Measurements from ENCODE around the gene MLH3.

Gene MLH3

DNA sequence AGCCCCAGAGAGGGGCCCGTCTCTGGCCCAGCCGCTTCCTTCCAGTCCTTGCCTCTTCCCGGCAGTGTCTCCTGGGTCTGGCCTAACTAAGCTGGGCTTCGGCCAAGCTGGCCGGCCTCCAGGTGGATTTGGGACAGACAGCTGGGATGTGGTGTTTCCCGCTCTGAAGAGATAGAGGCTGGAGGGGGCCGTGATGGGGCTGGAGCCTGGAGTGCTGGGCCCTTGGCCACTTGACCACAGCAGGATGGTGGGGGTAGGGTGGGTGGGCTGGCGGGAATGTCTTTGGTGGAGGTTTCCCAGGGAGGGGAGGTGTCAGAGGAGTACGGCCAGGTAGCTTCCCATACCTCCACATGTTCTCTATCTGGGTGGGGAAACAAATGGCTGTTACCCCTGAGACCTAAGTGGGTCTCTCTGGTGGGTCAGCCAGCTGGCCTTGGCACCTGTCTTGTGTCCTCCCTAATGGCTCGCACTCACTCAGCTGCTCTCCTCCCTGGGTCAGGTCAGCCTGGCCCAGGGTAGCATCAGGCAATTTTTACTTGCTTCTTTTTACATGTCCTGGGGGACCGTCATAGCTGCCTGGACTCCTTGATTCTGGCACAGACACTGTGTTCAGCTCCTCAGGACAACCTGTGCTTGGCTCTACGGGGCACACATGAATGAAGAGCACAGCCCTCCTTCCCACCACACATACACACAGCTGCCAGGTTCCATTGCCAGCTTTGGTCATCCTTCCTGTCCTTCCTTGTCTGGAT, 76.0 kb downstream of the MLH3 start:
- no peak overlapping the region for H4K8ac ChIP-seq (ENCODE audit: low read depth, low read length)
- H3K23ac ChIP-seq (ENCODE audit: low read depth, low read length, poor library complexity), result no peak overlapping the region
- H2BK15ac ChIP-seq (ENCODE audit: low read length), result peak overlapping the region; percentile 79
- H4K91ac ChIP-seq (ENCODE audit: low read depth, low read length, poor library complexity), result no peak overlapping the region
- H2AK5ac ChIP-seq (ENCODE audit: low read depth, low read length), result no peak overlapping the region
- H3K36me3 ChIP-seq (replicated peaks in 1 of 2; ENCODE audit: control insufficient read depth in 2 of 2, insufficient read depth in 2 of 2, low read length in 2 of 2), result no peaks in the 10 kb centered on the region
- no peak overlapping the region for H3K4me2 ChIP-seq (ENCODE audit: insufficient read depth, low read length, poor library complexity, severe bottlenecking)
- WGBS, 2 donors (ENCODE audit: extremely low coverage in 2 of 2, insufficient read length in 2 of 2, insufficient replicate concordance in 1 of 2), result no CpG with 5 or more reads among the region's 12 CpGs
- DNase-seq (ENCODE audit: low spot score), result no peak
- H2BK120ac ChIP-seq (ENCODE audit: low read depth, low read length), result peak overlapping the region; percentile 11
- peaks cover 35 to 72% of the 10 kb centered on the region in 2 donors for H3K4me1 ChIP-seq (ENCODE audit: control insufficient read depth in 2 of 2, insufficient read depth in 1 of 2, low read depth in 1 of 2, low read length in 2 of 2)
- H2BK12ac ChIP-seq (ENCODE audit: low read length), result no peak overlapping the region
- H3K4ac ChIP-seq (ENCODE audit: low read length), result no peak overlapping the region
- no peaks in the 10 kb centered on the region for H3K79me1 ChIP-seq (ENCODE audit: low read depth, low read length)
- H3K18ac ChIP-seq (ENCODE audit: low read length), result peak overlapping the region; percentile 20
- H3K9me3 ChIP-seq (replicated peaks in 1 of 2; ENCODE audit: control insufficient read depth in 2 of 2, insufficient read depth in 1 of 2, low read depth in 1 of 2, low read length in 2 of 2), result peaks cover 0 to 2% of the 10 kb centered on the region in 2 donors
- H2AFZ ChIP-seq (ENCODE audit: low read length), result peak overlapping the region; percentile 72
- H3K14ac ChIP-seq (ENCODE audit: low read length), result no peak overlapping the region
- no peak overlapping the region for H2BK5ac ChIP-seq (ENCODE audit: low read length)
- no peak overlapping the region for H3K4me3 ChIP-seq (ENCODE audit: low read length in 2 of 2)
- H3K27me3 ChIP-seq (ENCODE audit: control insufficient read depth in 3 of 3, insufficient read depth in 3 of 3, low read depth in 1 of 3, low read length in 3 of 3), result no peaks in the 10 kb centered on the region
- no peak overlapping the region for H3K9ac ChIP-seq (ENCODE audit: low read depth, low read length, poor library complexity)
- no peak overlapping the region for H3K27ac ChIP-seq (replicated peaks; ENCODE audit: low read length)

DNA sequence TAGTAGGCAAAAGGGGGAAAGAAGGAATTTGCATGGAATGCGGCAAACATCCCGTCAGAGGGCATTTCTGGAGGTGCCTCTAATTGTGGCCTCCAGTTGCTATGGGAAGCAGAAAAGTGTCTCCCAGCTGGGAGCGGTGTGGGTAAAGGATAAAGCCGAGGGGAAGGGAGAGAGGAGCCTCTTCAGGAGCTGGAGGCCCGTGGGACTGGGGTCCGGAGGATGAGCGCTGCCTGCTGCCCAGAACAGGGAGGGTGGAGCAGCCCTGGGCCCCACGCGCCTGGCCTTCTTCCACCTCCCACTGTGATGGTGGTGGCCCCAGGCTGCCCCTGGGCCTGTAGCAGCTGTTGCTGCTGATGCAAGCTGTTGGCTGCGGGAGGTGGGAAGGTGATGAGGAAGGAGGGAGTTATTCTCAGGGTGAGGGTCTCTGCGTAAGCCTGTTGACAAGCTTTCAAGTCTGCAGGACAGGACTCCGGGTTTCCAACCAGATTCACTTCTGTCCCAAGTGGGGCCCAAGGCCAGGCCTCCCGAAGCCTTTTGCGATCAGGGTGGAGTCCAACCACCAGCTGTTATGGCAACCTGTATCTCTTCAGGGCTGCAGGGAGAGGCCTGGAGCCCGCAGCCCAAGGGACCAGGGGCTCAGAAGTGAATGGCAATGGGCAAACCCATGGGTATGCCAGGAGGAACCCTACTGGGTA, 76.8 kb downstream of the MLH3 start:
- H3K27ac ChIP-seq (replicated peaks; ENCODE audit: low read length), result no peak overlapping the region
- no peak overlapping the region for H3K4me2 ChIP-seq (ENCODE audit: insufficient read depth, low read length, poor library complexity, severe bottlenecking)
- H2BK15ac ChIP-seq (ENCODE audit: low read length), result no peak overlapping the region
- H4K8ac ChIP-seq (ENCODE audit: low read depth, low read length), result no peak overlapping the region
- no peak overlapping the region for H2BK120ac ChIP-seq (ENCODE audit: low read depth, low read length)
- H3K14ac ChIP-seq (ENCODE audit: low read length), result no peak overlapping the region
- peaks cover 0 to 2% of the 10 kb centered on the region in 2 donors for H3K9me3 ChIP-seq (replicated peaks in 1 of 2; ENCODE audit: control insufficient read depth in 2 of 2, insufficient read depth in 1 of 2, low read depth in 1 of 2, low read length in 2 of 2)
- peaks cover 28 to 66% of the 10 kb centered on the region in 2 donors for H3K4me1 ChIP-seq (ENCODE audit: control insufficient read depth in 2 of 2, insufficient read depth in 1 of 2, low read depth in 1 of 2, low read length in 2 of 2)
- no peak overlapping the region for H4K91ac ChIP-seq (ENCODE audit: low read depth, low read length, poor library complexity)
- H3K79me1 ChIP-seq (ENCODE audit: low read depth, low read length), result no peaks in the 10 kb centered on the region
- no peaks in the 10 kb centered on the region for H3K36me3 ChIP-seq (replicated peaks in 1 of 2; ENCODE audit: control insufficient read depth in 2 of 2, insufficient read depth in 2 of 2, low read length in 2 of 2)
- no peak overlapping the region for H3K9ac ChIP-seq (ENCODE audit: low read depth, low read length, poor library complexity)
- no peaks in the 10 kb centered on the region for H3K27me3 ChIP-seq (ENCODE audit: control insufficient read depth in 3 of 3, insufficient read depth in 3 of 3, low read depth in 1 of 3, low read length in 3 of 3)
- no peak overlapping the region for H2AK5ac ChIP-seq (ENCODE audit: low read depth, low read length)
- no CpG with 5 or more reads among the region's 15 CpGs for WGBS, 2 donors (ENCODE audit: extremely low coverage in 2 of 2, insufficient read length in 2 of 2, insufficient replicate concordance in 1 of 2)
- H2BK5ac ChIP-seq (ENCODE audit: low read length), result no peak overlapping the region
- no peak overlapping the region for H3K4me3 ChIP-seq (ENCODE audit: low read length in 2 of 2)
- H2BK12ac ChIP-seq (ENCODE audit: low read length), result no peak overlapping the region
- no peak overlapping the region for H3K4ac ChIP-seq (ENCODE audit: low read length)
- H3K23ac ChIP-seq (ENCODE audit: low read depth, low read length, poor library complexity), result no peak overlapping the region
- DNase-seq (ENCODE audit: low spot score), result no peak
- peak overlapping the region; percentile 72 for H2AFZ ChIP-seq (ENCODE audit: low read length)
- H3K18ac ChIP-seq (ENCODE audit: low read length), result peak overlapping the region; percentile 76

GRCh38 chr14:74973905-74974363, 77.3 kb downstream of the MLH3 start:
- Histone ChIP-seq H3K9me3 (replicated peaks in 1 of 2; ENCODE audit: control insufficient read depth in 2 of 2, insufficient read depth in 1 of 2, low read depth in 1 of 2, low read length in 2 of 2) (peaks cover 0 to 2% of the 10 kb centered on the region in 2 donors), H3K27ac (replicated peaks; ENCODE audit: low read length) (no peak overlapping the region), H3K14ac (ENCODE audit: low read length) (no peak overlapping the region), H3K4me2 (ENCODE audit: insufficient read depth, low read length, poor library complexity, severe bottlenecking) (no peak overlapping the region), H2AFZ (ENCODE audit: low read length) (peak overlapping the region; percentile 72), H4K8ac (ENCODE audit: low read depth, low read length) (no peak overlapping the region), H3K4me3 (ENCODE audit: low read length in 2 of 2) (no peak overlapping the region), H3K18ac (ENCODE audit: low read length) (no peak overlapping the region), H3K4ac (ENCODE audit: low read length) (no peak overlapping the region), H2BK12ac (ENCODE audit: low read length) (no peak overlapping the region), H2BK120ac (ENCODE audit: low read depth, low read length) (no peak overlapping the region), H2BK5ac (ENCODE audit: low read length) (no peak overlapping the region), H4K91ac (ENCODE audit: low read depth, low read length, poor library complexity) (no peak overlapping the region), H2BK15ac (ENCODE audit: low read length) (no peak overlapping the region), H3K36me3 (replicated peaks in 1 of 2; ENCODE audit: control insufficient read depth in 2 of 2, insufficient read depth in 2 of 2, low read length in 2 of 2) (no peaks in the 10 kb centered on the region), H3K79me1 (ENCODE audit: low read depth, low read length) (no peaks in the 10 kb centered on the region), H2AK5ac (ENCODE audit: low read depth, low read length) (no peak overlapping the region), H3K23ac (ENCODE audit: low read depth, low read length, poor library complexity) (no peak overlapping the region), H3K9ac (ENCODE audit: low read depth, low read length, poor library complexity) (no peak overlapping the region), H3K27me3 (ENCODE audit: control insufficient read depth in 3 of 3, insufficient read depth in 3 of 3, low read depth in 1 of 3, low read length in 3 of 3) (no peaks in the 10 kb centered on the region), H3K4me1 (ENCODE audit: control insufficient read depth in 2 of 2, insufficient read depth in 1 of 2, low read depth in 1 of 2, low read length in 2 of 2) (peaks cover 23 to 60% of the 10 kb centered on the region in 2 donors)
- DNase-seq (ENCODE audit: low spot score), result no peak
- WGBS, 2 donors (ENCODE audit: extremely low coverage in 2 of 2, insufficient read length in 2 of 2, insufficient replicate concordance in 1 of 2), result no CpG with 5 or more reads among the region's 5 CpGs

DNA sequence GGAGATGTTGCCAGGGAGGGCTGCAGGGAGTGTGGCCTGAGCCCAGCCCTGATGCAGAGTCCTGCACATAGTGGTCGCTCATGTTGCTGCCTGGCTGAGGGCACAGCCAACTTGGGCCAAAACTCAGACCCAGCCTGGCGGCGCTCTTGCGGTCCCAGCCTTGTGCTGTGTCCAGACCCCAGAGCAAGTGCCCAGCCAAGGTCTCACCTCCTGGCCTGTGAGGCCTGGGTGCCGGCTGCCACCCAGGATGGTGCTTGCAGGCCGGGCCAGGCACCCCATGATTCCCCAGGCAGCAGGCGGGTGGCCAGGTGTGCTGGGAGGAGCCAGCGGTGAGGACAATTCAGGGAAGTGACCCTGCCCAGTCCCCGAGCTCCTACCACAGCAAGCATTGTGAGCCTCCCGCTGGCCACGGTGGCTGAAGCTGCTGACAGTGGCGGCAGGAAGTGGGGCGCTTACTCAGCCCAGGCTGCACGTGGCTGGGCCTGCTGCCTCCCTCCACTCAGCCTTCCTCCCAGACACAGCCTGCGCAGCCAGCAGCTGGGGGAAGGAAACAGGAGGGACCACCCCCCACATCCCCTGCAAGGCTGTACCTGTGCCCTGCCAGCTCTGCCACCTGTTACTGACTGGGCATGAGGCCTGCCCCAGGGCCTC, 78.1 kb downstream of the MLH3 start:
- H3K4me3 ChIP-seq (ENCODE audit: low read length in 2 of 2), result peak overlapping the region in 1 of 2 donors; percentile 33
- no peak for DNase-seq (ENCODE audit: low spot score)
- H3K36me3 ChIP-seq (replicated peaks in 1 of 2; ENCODE audit: control insufficient read depth in 2 of 2, insufficient read depth in 2 of 2, low read length in 2 of 2), result no peaks in the 10 kb centered on the region
- H3K4ac ChIP-seq (ENCODE audit: low read length), result no peak overlapping the region
- H3K18ac ChIP-seq (ENCODE audit: low read length), result peak overlapping the region; percentile 89
- H4K8ac ChIP-seq (ENCODE audit: low read depth, low read length), result peak overlapping the region; percentile 52
- H2AFZ ChIP-seq (ENCODE audit: low read length), result peak overlapping the region; percentile 71
- H2AK5ac ChIP-seq (ENCODE audit: low read depth, low read length), result peak overlapping the region; percentile 88
- peak overlapping the region; percentile 2 for H3K23ac ChIP-seq (ENCODE audit: low read depth, low read length, poor library complexity)
- peak overlapping the region; percentile 14 for H3K9ac ChIP-seq (ENCODE audit: low read depth, low read length, poor library complexity)
- H2BK5ac ChIP-seq (ENCODE audit: low read length), result no peak overlapping the region
- no peaks in the 10 kb centered on the region for H3K27me3 ChIP-seq (ENCODE audit: control insufficient read depth in 3 of 3, insufficient read depth in 3 of 3, low read depth in 1 of 3, low read length in 3 of 3)
- H2BK12ac ChIP-seq (ENCODE audit: low read length), result peak overlapping the region; percentile 86
- peaks cover 0 to 2% of the 10 kb centered on the region in 2 donors for H3K9me3 ChIP-seq (replicated peaks in 1 of 2; ENCODE audit: control insufficient read depth in 2 of 2, insufficient read depth in 1 of 2, low read depth in 1 of 2, low read length in 2 of 2)
- H3K27ac ChIP-seq (replicated peaks; ENCODE audit: low read length), result no peak overlapping the region
- no peak overlapping the region for H3K4me2 ChIP-seq (ENCODE audit: insufficient read depth, low read length, poor library complexity, severe bottlenecking)
- no CpG with 5 or more reads among the region's 15 CpGs for WGBS, 2 donors (ENCODE audit: extremely low coverage in 2 of 2, insufficient read length in 2 of 2, insufficient replicate concordance in 1 of 2)
- H3K4me1 ChIP-seq (ENCODE audit: control insufficient read depth in 2 of 2, insufficient read depth in 1 of 2, low read depth in 1 of 2, low read length in 2 of 2), result peaks cover 17 to 52% of the 10 kb centered on the region in 2 donors
- no peaks in the 10 kb centered on the region for H3K79me1 ChIP-seq (ENCODE audit: low read depth, low read length)
- peak overlapping the region; percentile 14 for H4K91ac ChIP-seq (ENCODE audit: low read depth, low read length, poor library complexity)
- H3K14ac ChIP-seq (ENCODE audit: low read length), result no peak overlapping the region
- peak overlapping the region; percentile 63 for H2BK15ac ChIP-seq (ENCODE audit: low read length)
- H2BK120ac ChIP-seq (ENCODE audit: low read depth, low read length), result peak overlapping the region; percentile 61

All from neuronal stem cell (in vitro differentiated cells).